IMR-90 (cell line): Measurements from ENCODE around the gene ESR2. TPM values are rescaled to one million over a fixed set of nuclear protein-coding genes. Genes with fewer than 3 reads are reported as not detected.

Experiments
- ATAC-seq: fragments of 200-7000 bp; cut with Tn5 transposase; 2 replicates; pipeline ENCODE4 v1.9.1; 2020; ENCODE audit warnings: low read depth, mild to moderate bottlenecking, moderate library complexity
- BruUV-seq: library from RNA; stranded (reverse); fragments of 400-500 nt; replicated peaks from 2 replicates; lab custom pipeline; 2021; lab: Mats Ljungman, UMichigan
- CTCF ChIA-PET: fragments of 300-600 bp; formaldehyde crosslinking; extraction: SDS; loops from one replicate; lab custom pipeline; 2021; ENCODE audit warnings: antibody characterized with exemption; lab: Yijun Ruan, JAX
- POLR2A ChIA-PET: fragments of 300-600 bp; sonication (Branson Sonifier 250); formaldehyde crosslinking; loops from one replicate; lab custom pipeline; 2022; ENCODE audit warnings: antibody characterized with exemption; ENCODE audit not compliant: unreplicated experiment; lab: Charles Lee
- DNase-seq: peaks from one replicate; pipeline ENCODE4 v3.0.0; 2013
- H2AFZ ChIP-seq: replicated peaks from 2 replicates; pipeline ENCODE3; 2013; ENCODE audit warnings: low read length, mild to moderate bottlenecking; ENCODE audit not compliant: poor library complexity
- H2AK5ac ChIP-seq: 2 replicates; pipeline ENCODE4 v1.6.1; 2013; ENCODE audit warnings: low read depth, low read length, inconsistent platforms
- H2AK9ac ChIP-seq: replicated peaks from 2 replicates; pipeline ENCODE3; 2013; ENCODE audit warnings: mild to moderate bottlenecking, low read depth, low read length, moderate library complexity; ENCODE audit not compliant: poor library complexity
- H2BK120ac ChIP-seq: 2 replicates; pipeline ENCODE4 v1.6.1; 2013; ENCODE audit warnings: low read depth, low read length, inconsistent platforms
- H2BK15ac ChIP-seq: 3 replicates; pipeline ENCODE4 v1.6.1; 2013; ENCODE audit warnings: low read depth, low read length, inconsistent platforms
- H2BK20ac ChIP-seq: 2 replicates; pipeline ENCODE4 v1.6.1; 2013; ENCODE audit warnings: low read depth, mild to moderate bottlenecking, inconsistent platforms, low read length, moderate library complexity
- H2BK5ac ChIP-seq: 2 replicates; pipeline ENCODE4 v1.6.1; 2013; ENCODE audit warnings: mild to moderate bottlenecking, low read depth, low read length, inconsistent platforms; ENCODE audit not compliant: poor library complexity, severe bottlenecking
- H3K14ac ChIP-seq: replicated peaks from 2 replicates; pipeline ENCODE4 v1.6.1; 2013; ENCODE audit warnings: low read depth, low read length, inconsistent platforms
- H3K18ac ChIP-seq: 2 replicates; pipeline ENCODE4 v1.6.1; 2013; ENCODE audit warnings: low read depth, low read length, control low read depth
- H3K23ac ChIP-seq: 2 replicates; pipeline ENCODE4 v1.6.1; 2013; ENCODE audit warnings: low read depth, low read length, inconsistent platforms
- H3K27ac ChIP-seq: 2 replicates; pipeline ENCODE4 v1.5.1; 2013; ENCODE audit warnings: mild to moderate bottlenecking, control low read depth, low read length; ENCODE audit not compliant: insufficient read depth
- H3K27me3 ChIP-seq: 2 replicates; pipeline ENCODE4 v1.6.1; 2013; ENCODE audit warnings: low read length; ENCODE audit not compliant: control insufficient read depth, insufficient read depth
- H3K36me3 ChIP-seq: 2 replicates; pipeline ENCODE4 v1.6.1; 2013; ENCODE audit warnings: low read length, mixed read lengths; ENCODE audit not compliant: control insufficient read depth, insufficient read depth
- H3K4ac ChIP-seq: 2 replicates; pipeline ENCODE4 v1.6.1; 2013; ENCODE audit warnings: low read depth, low read length, inconsistent platforms
- H3K4me1 ChIP-seq: 2 replicates; pipeline ENCODE4 v1.6.1; 2013; ENCODE audit warnings: low read length, mixed read lengths; ENCODE audit not compliant: control insufficient read depth, insufficient read depth
- H3K4me2 ChIP-seq: 2 replicates; pipeline ENCODE4 v1.6.1; 2013; ENCODE audit warnings: low read depth, mild to moderate bottlenecking, control low read depth, low read length, moderate library complexity
- H3K4me3 ChIP-seq: 2 replicates; pipeline ENCODE4 v1.5.1; 2013; ENCODE audit warnings: low read depth, mild to moderate bottlenecking, control low read depth, low read length, moderate library complexity; ENCODE audit not compliant: insufficient read depth
- H3K56ac ChIP-seq: 2 replicates; pipeline ENCODE4 v1.6.1; 2013; ENCODE audit warnings: low read length, inconsistent platforms; ENCODE audit not compliant: insufficient read depth; ENCODE audit errors: extremely low read depth
- H3K79me1 ChIP-seq, 2 experiments: 2 replicates each; pipeline ENCODE4 v1.6.1; 2013; ENCODE audit warnings: low read length in 2 of 2, inconsistent platforms in 1 of 2, low read depth in 1 of 2
- H3K9ac ChIP-seq: 2 replicates; pipeline ENCODE4 v1.6.1; 2013; ENCODE audit warnings: low read depth, low read length, control low read depth
- H3K9me1 ChIP-seq: 2 replicates; pipeline ENCODE4 v1.6.1; 2013; ENCODE audit warnings: low read length, inconsistent platforms; ENCODE audit not compliant: insufficient read depth
- H3K9me3 ChIP-seq: 2 replicates; pipeline ENCODE4 v1.6.1; 2013; ENCODE audit warnings: low read length; ENCODE audit not compliant: control insufficient read depth, insufficient read depth
- H4K20me1 ChIP-seq: 2 replicates; pipeline ENCODE4 v1.6.1; 2013; ENCODE audit warnings: low read length, inconsistent platforms; ENCODE audit not compliant: insufficient read depth
- H4K5ac ChIP-seq: 2 replicates; pipeline ENCODE4 v1.6.1; 2013; ENCODE audit warnings: mild to moderate bottlenecking, low read depth, low read length, control low read depth
- H4K8ac ChIP-seq, 2 experiments: 2 replicates each; pipeline ENCODE4 v1.6.1; 2013; ENCODE audit warnings: low read depth in 2 of 2, low read length in 2 of 2, control low read depth in 1 of 2, inconsistent platforms in 1 of 2
- H4K91ac ChIP-seq: 2 replicates; pipeline ENCODE4 v1.6.1; 2013; ENCODE audit warnings: low read depth, low read length, inconsistent platforms; ENCODE audit not compliant: insufficient read depth
- CHD1 ChIP-seq: IDR thresholded peaks from 2 replicates; pipeline ENCODE4 v1.6.1; 2012; ENCODE audit warnings: low read depth, low read length, improper control_type of control experiment
- POLR2A ChIP-seq: IDR thresholded peaks from 2 replicates; pipeline ENCODE4 v1.6.1; 2012; ENCODE audit warnings: mild to moderate bottlenecking, low read depth, low read length
- SMC3 ChIP-seq: fragments of 150-350 bp; IDR thresholded peaks from 2 replicates; pipeline ENCODE4 v1.6.1; 2016; ENCODE audit warnings: low read depth, mild to moderate bottlenecking, antibody characterized with exemption, low read length, moderate library complexity
- WGBS, 2 experiments: methylation state at CpG; one replicate each; pipeline versions ENCODE4 v1.1.5 to v1.1.7; 2013; ENCODE audit warnings: missing lambda C conversion rate in 2 of 2; ENCODE audit not compliant: insufficient read length in 1 of 2; ENCODE audit errors: extremely low coverage in 2 of 2; 5-methylcytosine and 5-hydroxymethylcytosine counted together
- dilution Hi-C: fragments of 300-500 bp; cut with HindIII; formaldehyde crosslinking; loops from one replicate; pipeline ENCODE4 v1.14.3; 2018; ENCODE audit warnings: low sequenced_read_pairs; ENCODE audit not compliant: unreplicated experiment
- in situ Hi-C: fragments of 300-500 bp; cut with MboI; formaldehyde crosslinking; loops from 3 replicates; pipeline ENCODE4 v1.14.3; 2019; ENCODE audit warnings: low sequenced_read_pairs, inconsistent platforms, mixed read lengths
- intact Hi-C: fragments of 100-400 bp; cut with micrococcal nuclease; formaldehyde crosslinking; loops from 2 replicates; pipeline ENCODE4 v1.10.0; 2022
- polyA plus RNA-seq, 3 experiments: library from polyadenylated mRNA; depleted of rRNA; stranded (reverse); fragments of >200 nt; gene quantifications; 2 replicates each; pipeline ENCODE4 v1.2.3, GENCODE V29; 2012; ENCODE audit warnings: low replicate concordance in 1 of 3
- total RNA-seq: library from RNA; depleted of rRNA; stranded (reverse); fragments of >200 nt; gene quantifications from 2 replicates; pipeline ENCODE4 v1.2.3, GENCODE V29; 2012
- TF ChIP-seq, protein P1 (sequence below): fragments of 150-350 bp; IDR thresholded peaks from 2 replicates; pipeline ENCODE4 v1.6.1; 2016; ENCODE audit warnings: low read depth, mild to moderate bottlenecking, low read length, moderate library complexity, borderline replicate concordance
- TF ChIP-seq, protein P2 (sequence below): fragments of 150-350 bp; IDR thresholded peaks from 2 replicates; pipeline ENCODE4 v1.6.1; 2017; ENCODE audit warnings: mild to moderate bottlenecking, antibody characterized with exemption, low read length, low read depth

The ESR2 gene
- total and polyA plus RNA-seq, 2 of the 4 experiments (the other 2 are of a cell fraction): under 0.01 to 0.03 TPM

DNA sequence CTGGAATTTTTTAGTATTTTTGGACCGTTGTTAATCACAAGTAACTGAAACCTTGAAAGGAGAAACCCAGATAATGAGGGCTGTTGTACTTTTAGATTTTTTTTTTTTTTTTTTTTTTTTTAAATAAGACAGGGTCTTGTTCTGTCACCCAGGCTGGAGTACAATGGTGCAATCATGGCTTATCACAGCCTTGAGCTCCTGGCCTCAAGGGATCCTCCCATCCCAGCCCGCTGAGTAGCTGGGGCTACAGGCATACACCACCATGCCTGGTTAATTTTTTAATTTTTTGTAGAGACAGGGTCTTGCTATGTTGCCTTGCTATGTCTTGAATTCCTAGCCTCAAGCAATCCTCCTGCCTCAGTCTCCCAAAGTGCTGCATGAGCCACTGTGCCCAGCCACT, 229.7 kb downstream of the ESR2 start:
- H2AK9ac ChIP-seq: no peak overlapping the region
- ATAC-seq (no peak), DNase-seq (no peak)
- no peak overlapping the region for H4K91ac ChIP-seq
- no peak overlapping the region for H3K56ac ChIP-seq
- no peaks in the 10 kb centered on the region for H3K9me3 ChIP-seq
- no TSS peak for BruUV-seq
- no peaks in the 10 kb centered on the region for H3K36me3 ChIP-seq
- TF ChIP-seq SMC3 (no peak), CHD1 (no peak), POLR2A (no peak)
- TF ChIP-seq, protein P1, sequence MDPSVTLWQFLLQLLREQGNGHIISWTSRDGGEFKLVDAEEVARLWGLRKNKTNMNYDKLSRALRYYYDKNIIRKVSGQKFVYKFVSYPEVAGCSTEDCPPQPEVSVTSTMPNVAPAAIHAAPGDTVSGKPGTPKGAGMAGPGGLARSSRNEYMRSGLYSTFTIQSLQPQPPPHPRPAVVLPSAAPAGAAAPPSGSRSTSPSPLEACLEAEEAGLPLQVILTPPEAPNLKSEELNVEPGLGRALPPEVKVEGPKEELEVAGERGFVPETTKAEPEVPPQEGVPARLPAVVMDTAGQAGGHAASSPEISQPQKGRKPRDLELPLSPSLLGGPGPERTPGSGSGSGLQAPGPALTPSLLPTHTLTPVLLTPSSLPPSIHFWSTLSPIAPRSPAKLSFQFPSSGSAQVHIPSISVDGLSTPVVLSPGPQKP: no peak
- TF ChIP-seq, protein P2, sequence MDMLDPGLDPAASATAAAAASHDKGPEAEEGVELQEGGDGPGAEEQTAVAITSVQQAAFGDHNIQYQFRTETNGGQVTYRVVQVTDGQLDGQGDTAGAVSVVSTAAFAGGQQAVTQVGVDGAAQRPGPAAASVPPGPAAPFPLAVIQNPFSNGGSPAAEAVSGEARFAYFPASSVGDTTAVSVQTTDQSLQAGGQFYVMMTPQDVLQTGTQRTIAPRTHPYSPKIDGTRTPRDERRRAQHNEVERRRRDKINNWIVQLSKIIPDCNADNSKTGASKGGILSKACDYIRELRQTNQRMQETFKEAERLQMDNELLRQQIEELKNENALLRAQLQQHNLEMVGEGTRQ: no peak
- H2AFZ ChIP-seq: no peak overlapping the region
- H2BK120ac ChIP-seq: no peak overlapping the region
- no peak overlapping the region for H4K5ac ChIP-seq
- H2BK5ac ChIP-seq: no peak overlapping the region
- intact Hi-C loops: no loop called here
- H3K27me3 ChIP-seq: no peaks in the 10 kb centered on the region; the same call in 1 of the 2 replicates
- no CpG with 5 or more reads among the region's 2 CpGs for WGBS, 2 experiments
- H3K27ac ChIP-seq: no peak overlapping the region
- no peak overlapping the region for H2BK15ac ChIP-seq
- H3K23ac ChIP-seq: no peak overlapping the region
- CTCF ChIA-PET: no interaction called here
- H3K9me1 ChIP-seq: no peaks in the 10 kb centered on the region
- no peaks in the 10 kb centered on the region for H4K20me1 ChIP-seq
- H2AK5ac ChIP-seq: no peak overlapping the region
- H3K4me3 ChIP-seq: no peak overlapping the region
- no peaks in the 10 kb centered on the region for H3K79me1 ChIP-seq
- in situ Hi-C loops: no loop called here
- H3K4ac ChIP-seq: no peak overlapping the region
- H3K14ac ChIP-seq: no peak overlapping the region
- H3K9ac ChIP-seq: no peak overlapping the region
- H3K4me2 ChIP-seq: no peak overlapping the region
- H3K18ac ChIP-seq: no peak overlapping the region
- no peaks in the 10 kb centered on the region for H3K4me1 ChIP-seq
- POLR2A ChIA-PET: no interaction called here
- dilution Hi-C loops: no loop called here
- H2BK20ac ChIP-seq: no peak overlapping the region
- H4K8ac ChIP-seq: no peak overlapping the region
